Lower leg skin (tissue), 3 donors: Measurements from ENCODE around the gene RBKS.

Source experiments
- CTCF ChIP-seq, 3 donors: fragments of 450-650 bp; IDR thresholded peaks; one replicate each; pipeline ENCODE4 v1.5.1; 2016; ENCODE audit warnings: antibody characterized with exemption in 3 of 3, mild to moderate bottlenecking in 3 of 3, moderate library complexity in 2 of 3
- POLR2A ChIP-seq, 2 donors: fragments of 450-650 bp; IDR thresholded peaks; one replicate each; pipeline ENCODE4 v1.6.1; 2016 to 2017; ENCODE audit warnings: antibody characterized with exemption in 2 of 2, mild to moderate bottlenecking in 1 of 2, moderate library complexity in 1 of 2

GRCh38 chr2:27828305-27828704 lies 61.9 kb downstream of the RBKS start:
- no peak for TF ChIP-seq CTCF (IDR thresholded peaks at IDR 0.05)
- no peak for TF ChIP-seq POLR2A (IDR thresholded peaks at IDR 0.05)
